Measurements from ENCODE around the gene PLXDC2. TPM values are rescaled to one million over a fixed set of nuclear protein-coding genes. Genes with fewer than 3 reads are reported as not detected.

The PLXDC2 gene
- total RNA-seq, 1 experiment from 2014 or later = not detected

- ChIA-PET CTCF (no interaction called here), POLR2A (ENCODE audit: unreplicated experiment) (no interaction called here)
- H3K36me3 ChIP-seq (ENCODE audit: low read depth, low read length) = no peaks in the 10 kb centered on the region
- H3K9ac ChIP-seq (ENCODE audit: low read length) = no peak overlapping the region
- no peak for TF ChIP-seq EZH2 (IDR thresholded peaks at IDR 0.05; ENCODE audit: low read length, unreplicated experiment)
- no peak for TF ChIP-seq EZH2phosphoT487 (IDR thresholded peaks at IDR 0.05; ENCODE audit: borderline replicate concordance, low read length)
- no peak for TF ChIP-seq CTCF (conservative IDR thresholded peaks at IDR 0.05; ENCODE audit: low read depth, low read length)
- H3K4me2 ChIP-seq (ENCODE audit: low read length) = no peak overlapping the region
- no TSS peak for BruUV-seq (replicated peaks)
- no peaks in the 10 kb centered on the region for H3F3A ChIP-seq (ENCODE audit: low read length, unreplicated experiment)
- DNase-seq = no peak
- no peaks in the 10 kb centered on the region for H4K20me1 ChIP-seq (ENCODE audit: low read length)
- H3K27ac ChIP-seq (ENCODE audit: low read length) = no peak overlapping the region
- no peak for ATAC-seq
- H3K27me3 ChIP-seq (ENCODE audit: low read length) = peaks cover 4% of the 10 kb centered on the region; the same call in 1 of the 2 replicates
- no peaks in the 10 kb centered on the region for H3K9me2 ChIP-seq (replicated peaks; ENCODE audit: low read length)
- H3K4me1 ChIP-seq (ENCODE audit: insufficient read depth, low read length) = no peaks in the 10 kb centered on the region
- H2AFZ ChIP-seq (ENCODE audit: low read length) = no peak overlapping the region
- H3K9me3 ChIP-seq (ENCODE audit: low read length) = no peaks in the 10 kb centered on the region
- H3K79me2 ChIP-seq (ENCODE audit: low read length) = no peaks in the 10 kb centered on the region
- no peak overlapping the region for H3K4me3 ChIP-seq (ENCODE audit: low read length)
- intact Hi-C loops (cut with micrococcal nuclease) = no loop called here
These were observed 125.1 kb downstream of the PLXDC2 start for GRCh38 chr10:19941206-19941880.

- CTCF ChIA-PET = no interaction called here
- Histone ChIP-seq H4K20me1 (ENCODE audit: low read length) (no peaks in the 10 kb centered on the region), H3K36me3 (ENCODE audit: low read depth, low read length) (no peaks in the 10 kb centered on the region), H3K9me2 (replicated peaks; ENCODE audit: low read length) (no peaks in the 10 kb centered on the region), H3K27ac (ENCODE audit: low read length) (no peak overlapping the region), H2AFZ (ENCODE audit: low read length) (no peak overlapping the region), H3K9ac (ENCODE audit: low read length) (no peak overlapping the region), H3K79me2 (ENCODE audit: low read length) (no peaks in the 10 kb centered on the region), H3K4me1 (ENCODE audit: insufficient read depth, low read length) (no peaks in the 10 kb centered on the region), H3K9me3 (ENCODE audit: low read length) (no peaks in the 10 kb centered on the region), H3F3A (ENCODE audit: low read length, unreplicated experiment) (no peaks in the 10 kb centered on the region), H3K4me3 (ENCODE audit: low read length) (no peak overlapping the region), H3K27me3 (ENCODE audit: low read length) (peaks cover 4% of the 10 kb centered on the region; the same call in 1 of the 2 replicates), H3K4me2 (ENCODE audit: low read length) (no peak overlapping the region)
- POLR2A ChIA-PET (ENCODE audit: unreplicated experiment) = no interaction called here
- intact Hi-C loops (cut with micrococcal nuclease) = no loop called here
- TF ChIP-seq EZH2 (IDR thresholded peaks at IDR 0.05; ENCODE audit: low read length, unreplicated experiment) (no peak), CTCF (conservative IDR thresholded peaks at IDR 0.05; ENCODE audit: low read depth, low read length) (no peak)
- BruUV-seq (replicated peaks) = no TSS peak
- ATAC-seq (no peak), DNase-seq (no peak)
These were observed 128.9 kb downstream of the PLXDC2 start for GRCh38 chr10:19944911-19945663.

- no peak overlapping the region for H2AFZ ChIP-seq (ENCODE audit: low read length)
- CTCF ChIA-PET = no interaction called here
- ATAC-seq (no peak), DNase-seq (no peak)
- no peaks in the 10 kb centered on the region for H4K20me1 ChIP-seq (ENCODE audit: low read length)
- no peak overlapping the region for H3K27ac ChIP-seq (ENCODE audit: low read length)
- no peaks in the 10 kb centered on the region for H3K4me1 ChIP-seq (ENCODE audit: insufficient read depth, low read length)
- no peaks in the 10 kb centered on the region for H3K36me3 ChIP-seq (ENCODE audit: low read depth, low read length)
- H3K9me2 ChIP-seq (replicated peaks; ENCODE audit: low read length) = no peaks in the 10 kb centered on the region
- no peaks in the 10 kb centered on the region for H3K79me2 ChIP-seq (ENCODE audit: low read length)
- intact Hi-C loops (cut with micrococcal nuclease) = no loop called here
- no peak overlapping the region for H3K4me3 ChIP-seq (ENCODE audit: low read length)
- H3K4me2 ChIP-seq (ENCODE audit: low read length) = no peak overlapping the region
- TF ChIP-seq EZH2 (IDR thresholded peaks at IDR 0.05; ENCODE audit: low read length, unreplicated experiment) = no peak
- H3K27me3 ChIP-seq (ENCODE audit: low read length) = peaks cover 4% of the 10 kb centered on the region; the same call in 1 of the 2 replicates
- H3K9me3 ChIP-seq (ENCODE audit: low read length) = no peaks in the 10 kb centered on the region
- no peaks in the 10 kb centered on the region for H3F3A ChIP-seq (ENCODE audit: low read length, unreplicated experiment)
- POLR2A ChIA-PET (ENCODE audit: unreplicated experiment) = no interaction called here
- no TSS peak for BruUV-seq (replicated peaks)
- H3K9ac ChIP-seq (ENCODE audit: low read length) = no peak overlapping the region
These were observed 130.0 kb downstream of the PLXDC2 start for GRCh38 chr10:19946245-19946644.
